Middle frontal gyrus (tissue), 1 donor: ENCODE results near the gene SPAG16.
"Not testable (repeated sequence)": the region's sequence is repeated elsewhere in the genome, so short reads cannot be mapped to it uniquely, and the experiment has no call there.

Source experiments
- DNase-seq: peaks from one replicate; pipeline ENCODE4 v3.0.0-alpha.2; 2015; ENCODE audit warnings: low spot score; ENCODE audit errors: extremely low spot score

The SPAG16 gene

GRCh38 chr2:213991453-213992108 lies 707.3 kb downstream of the SPAG16 start:
- DNase-seq, result no peak

GRCh38 chr2:213995400-213996105 lies 711.3 kb downstream of the SPAG16 start:
- no peak for DNase-seq

GRCh38 chr2:213998976-213999375 lies 714.7 kb downstream of the SPAG16 start:
- DNase-seq, result not testable (repeated sequence)

GRCh38 chr2:214004463-214004862 lies 720.2 kb downstream of the SPAG16 start:
- DNase-seq, result no peak

GRCh38 chr2:214005337-214005736 lies 721.1 kb downstream of the SPAG16 start:
- DNase-seq, result no peak

GRCh38 chr2:214006601-214007000 lies 722.3 kb downstream of the SPAG16 start:
- no peak for DNase-seq

GRCh38 chr2:214011676-214012075 lies 727.4 kb downstream of the SPAG16 start:
- DNase-seq, result no peak

- DNase-seq, result no peak
Measured at GRCh38 chr2:214014551-214015220, 730.4 kb downstream of the SPAG16 start.

- no peak for DNase-seq
Measured at GRCh38 chr2:214019229-214019972, 735.1 kb downstream of the SPAG16 start.

GRCh38 chr2:214019973-214020345 lies 735.7 kb downstream of the SPAG16 start:
- no peak for DNase-seq

GRCh38 chr2:214029190-214029589 lies 744.9 kb downstream of the SPAG16 start:
- no peak for DNase-seq

- no peak for DNase-seq
Measured at GRCh38 chr2:214031566-214031965, 747.3 kb downstream of the SPAG16 start.

- no peak for DNase-seq
Measured at GRCh38 chr2:214034417-214034816, 750.2 kb downstream of the SPAG16 start.

- DNase-seq, result no peak
Measured at GRCh38 chr2:214035091-214035852, 751.0 kb downstream of the SPAG16 start.

- DNase-seq, result no peak
Measured at GRCh38 chr2:214035921-214036320, 751.7 kb downstream of the SPAG16 start.

- no peak for DNase-seq
Measured at GRCh38 chr2:214038186-214038585, 753.9 kb downstream of the SPAG16 start.

- DNase-seq, result no peak
Measured at GRCh38 chr2:214050731-214051130, 766.5 kb downstream of the SPAG16 start.

- no peak for DNase-seq
Measured at GRCh38 chr2:214051585-214051984, 767.3 kb downstream of the SPAG16 start.

GRCh38 chr2:214052235-214052634 lies 768.0 kb downstream of the SPAG16 start:
- DNase-seq, result no peak

- DNase-seq, result no peak
Measured at GRCh38 chr2:214057986-214058385, 773.7 kb downstream of the SPAG16 start.

- not testable (repeated sequence) for DNase-seq
Measured at GRCh38 chr2:214062279-214062678, 778.0 kb downstream of the SPAG16 start.
